Neural progenitor cell (in vitro differentiated cells): ENCODE measurements around the gene CYTH3.

ENCODE experiments used
- CTCF ChIP-seq: fragments of 200-600 bp; sonication (generic); IDR thresholded peaks from 2 replicates; pipeline ENCODE4 v1.5.1; 2017; ENCODE audit warnings: antibody characterized with exemption, mild to moderate bottlenecking
- EZH2 ChIP-seq: fragments of 200-600 bp; sonication (generic); IDR thresholded peaks from 2 replicates; pipeline ENCODE4 v1.6.1; 2017; ENCODE audit warnings: antibody characterized with exemption, mild to moderate bottlenecking, moderate library complexity

- TF ChIP-seq CTCF, result no peak
- TF ChIP-seq EZH2, result no peak
These were observed 148.6 kb downstream of the CYTH3 start for GRCh38 chr7:6123843-6124242.
